ELF-1 (cell line): ENCODE measurements around the gene FRMD4A.
A peak's percentile ranks its signal among the peaks of the same experiment; 100 is the strongest.

Source experiments
- DNase-seq: peaks from one replicate; pipeline ENCODE4 v3.0.0-alpha.2; 2016; ENCODE audit warnings: low read depth, low spot score

Gene FRMD4A

GRCh38 chr10:14017467-14017866, 313.3 kb downstream of the FRMD4A start:
- DNase-seq = no peak

DNA sequence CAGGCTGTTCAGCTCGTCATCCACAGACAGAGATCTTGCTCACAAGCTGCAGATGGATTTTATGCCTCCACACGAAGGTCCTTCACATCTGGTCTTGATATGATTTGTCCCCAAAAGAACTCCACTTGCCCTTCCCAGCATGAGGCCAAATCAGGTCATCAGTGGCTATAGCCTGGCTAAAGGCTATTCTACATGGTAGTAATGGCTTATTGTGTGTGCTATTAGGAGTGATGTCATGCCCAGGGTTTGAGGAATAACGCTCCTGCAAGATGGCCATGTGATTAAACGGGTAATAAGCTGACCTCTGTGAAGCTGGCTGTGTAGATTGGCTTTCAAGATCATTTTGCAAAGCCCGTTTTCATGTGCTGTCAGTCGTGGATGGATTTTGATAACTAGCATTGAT, 313.8 kb downstream of the FRMD4A start:
- no peak for DNase-seq

DNA sequence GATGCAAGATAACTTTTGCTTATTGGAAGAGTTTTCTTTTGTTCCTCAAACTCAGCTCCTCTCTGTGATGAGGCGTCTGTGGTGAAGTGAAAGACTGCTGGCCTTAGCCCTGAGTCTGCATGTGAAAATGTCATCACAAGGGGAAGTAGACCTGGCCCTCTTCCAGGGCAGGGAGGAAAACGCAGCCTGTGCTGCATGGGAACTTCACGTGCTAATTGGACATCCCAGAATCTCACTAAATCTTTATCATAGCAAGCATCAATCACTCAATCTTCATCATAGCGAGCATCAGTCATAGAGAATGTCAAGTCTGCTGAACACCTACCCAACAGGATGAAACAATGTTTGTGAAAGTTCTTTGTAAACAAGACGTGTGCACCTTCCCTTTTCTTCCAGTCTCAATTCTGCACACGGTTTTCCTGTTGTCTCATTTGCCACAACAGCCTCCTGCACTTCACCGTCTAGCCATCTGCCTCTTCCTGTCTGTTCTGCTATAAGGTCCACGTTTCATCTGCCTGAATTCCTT, 314.6 kb downstream of the FRMD4A start:
- no peak for DNase-seq

DNA sequence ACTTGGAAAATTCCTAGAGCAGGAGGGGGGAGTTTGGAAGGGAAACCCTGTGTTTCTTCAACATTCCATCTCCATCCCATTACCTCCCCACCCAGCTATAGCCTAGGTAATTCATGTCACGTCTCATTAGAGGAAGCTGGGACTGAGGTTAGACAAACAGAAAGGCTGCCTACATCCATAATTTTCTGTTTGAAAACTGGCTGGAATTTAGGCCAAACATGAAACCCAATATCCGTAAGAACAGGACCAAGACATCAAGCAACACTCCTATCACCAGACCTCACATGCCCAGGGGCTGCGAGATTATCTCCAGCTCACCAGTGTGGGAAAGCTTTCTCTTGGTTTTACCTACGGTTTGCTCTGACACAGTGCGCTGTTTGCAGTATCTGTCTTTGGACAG, 316.3 kb downstream of the FRMD4A start:
- DNase-seq = peak; percentile 43

- DNase-seq = no peak
Observed at GRCh38 chr10:14010769-14011574, 319.8 kb downstream of the FRMD4A start.

GRCh38 chr10:14010101-14010558, 320.6 kb downstream of the FRMD4A start:
- DNase-seq = no peak

- no peak for DNase-seq
Observed at GRCh38 chr10:14009371-14010100, 321.2 kb downstream of the FRMD4A start.

DNA sequence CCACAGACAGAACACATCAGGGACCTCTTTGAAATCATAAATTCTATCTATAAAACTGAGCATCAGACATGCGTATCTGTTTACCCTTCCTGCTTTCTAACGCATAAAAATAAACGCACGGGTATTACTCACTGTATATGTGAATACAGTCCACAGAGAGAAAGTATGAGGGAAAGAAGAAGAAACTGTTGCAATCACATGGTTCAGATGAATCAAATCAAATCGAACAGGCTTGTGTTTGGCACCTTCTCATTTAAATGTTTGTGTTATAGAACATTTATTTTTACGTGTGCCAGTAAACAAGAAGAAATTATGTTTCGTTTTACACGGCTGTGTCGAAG, 322.0 kb downstream of the FRMD4A start:
- no peak for DNase-seq

GRCh38 chr10:14004536-14004935, 326.2 kb downstream of the FRMD4A start:
- no peak for DNase-seq

- no peak for DNase-seq
Observed at GRCh38 chr10:14003517-14004184, 327.1 kb downstream of the FRMD4A start.

- DNase-seq = no peak
Observed at GRCh38 chr10:14001298-14002040, 329.3 kb downstream of the FRMD4A start.

DNA sequence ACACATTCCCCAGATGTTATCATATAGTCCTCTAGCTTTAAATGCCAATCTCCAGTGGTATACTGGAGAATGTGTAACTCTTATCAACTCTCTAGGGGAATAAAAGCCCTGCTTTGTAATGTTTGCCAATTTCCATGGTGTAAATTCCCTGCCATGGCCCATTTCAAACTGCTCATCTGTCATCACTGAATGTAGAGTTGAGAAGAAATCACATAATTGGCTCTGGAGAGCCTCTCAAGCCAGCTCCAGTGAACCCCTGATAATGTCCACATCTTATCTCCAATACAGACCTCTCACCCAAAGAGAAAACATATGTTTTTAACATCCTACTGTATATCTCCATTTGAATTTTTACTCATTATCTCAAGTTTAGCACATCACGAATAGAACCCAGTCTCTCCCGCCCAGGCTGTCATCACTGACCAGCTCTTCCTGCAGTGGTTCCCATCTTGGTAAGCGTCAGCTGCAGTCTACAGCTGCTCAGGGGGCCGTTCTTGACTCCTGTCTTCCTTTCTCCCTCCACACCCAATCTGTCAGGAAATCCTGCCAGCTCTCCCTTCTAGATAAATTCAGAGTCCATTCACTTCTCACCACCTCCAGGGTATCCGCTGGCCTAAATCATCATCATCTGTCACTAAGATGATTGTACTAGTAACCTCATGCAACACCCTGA, 332.4 kb downstream of the FRMD4A start:
- no peak for DNase-seq

DNA sequence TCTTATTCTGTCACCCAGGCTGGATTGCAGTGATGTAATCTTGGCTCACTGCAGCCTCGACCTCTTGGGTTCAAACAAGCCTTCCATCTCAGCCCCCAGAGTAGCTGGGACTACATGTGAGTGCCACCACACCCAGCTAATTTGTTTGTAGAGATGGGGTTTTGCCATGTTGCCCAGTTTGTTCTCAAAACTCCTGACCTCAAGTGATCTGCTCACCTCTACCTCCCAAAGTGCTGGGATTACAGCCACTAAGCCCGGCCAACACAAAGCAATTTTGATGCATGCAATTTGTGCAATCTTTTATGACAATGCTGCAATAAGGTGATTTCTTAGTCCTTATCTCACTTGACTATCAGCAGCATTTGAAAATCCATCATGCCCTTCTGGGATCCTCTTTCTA, 333.1 kb downstream of the FRMD4A start:
- no peak for DNase-seq

- DNase-seq = no peak
Observed at GRCh38 chr10:13994932-13995331, 335.8 kb downstream of the FRMD4A start.

- no peak for DNase-seq
Observed at GRCh38 chr10:13993673-13994089, 337.0 kb downstream of the FRMD4A start.

GRCh38 chr10:13993169-13993568, 337.6 kb downstream of the FRMD4A start:
- no peak for DNase-seq

DNA sequence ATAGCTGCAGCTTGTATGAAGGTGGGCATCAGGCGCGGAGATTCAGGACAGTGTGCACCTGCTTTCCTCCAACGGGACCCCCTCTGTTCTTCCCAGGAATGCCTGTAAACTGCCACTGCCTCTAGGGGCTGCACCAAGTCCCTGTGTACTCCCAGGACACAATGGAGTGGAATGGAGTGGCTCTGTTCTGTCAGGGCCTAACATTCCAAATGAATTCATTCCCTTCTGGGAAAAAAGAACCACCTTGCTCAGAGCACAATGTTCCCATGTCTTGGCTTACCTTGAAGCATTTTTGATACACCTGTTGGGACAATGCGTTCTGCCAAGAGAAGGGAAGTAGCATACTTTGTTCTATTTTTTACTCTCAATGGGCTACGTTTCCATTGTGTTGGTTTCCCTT, 339.4 kb downstream of the FRMD4A start:
- DNase-seq = no peak

DNA sequence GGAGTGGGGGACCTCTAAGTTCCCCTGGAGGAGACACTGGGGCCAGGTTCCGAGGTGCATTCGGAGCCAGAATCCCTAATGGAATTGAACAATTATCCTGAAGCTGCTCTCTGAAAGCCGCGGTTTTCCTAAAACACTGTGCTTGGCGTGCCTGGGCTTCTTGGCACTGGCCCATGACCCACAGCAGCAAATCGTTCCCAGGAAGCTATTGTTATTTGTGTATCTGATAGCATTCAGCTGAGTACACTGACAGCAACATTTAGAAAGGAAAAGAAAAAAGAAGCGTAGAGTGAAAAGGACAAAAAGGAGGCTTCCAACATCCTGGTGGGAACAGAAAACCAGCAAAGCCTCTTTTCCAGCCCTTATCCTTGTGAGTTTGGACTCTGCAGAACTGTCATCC, 339.8 kb downstream of the FRMD4A start:
- DNase-seq = no peak

DNA sequence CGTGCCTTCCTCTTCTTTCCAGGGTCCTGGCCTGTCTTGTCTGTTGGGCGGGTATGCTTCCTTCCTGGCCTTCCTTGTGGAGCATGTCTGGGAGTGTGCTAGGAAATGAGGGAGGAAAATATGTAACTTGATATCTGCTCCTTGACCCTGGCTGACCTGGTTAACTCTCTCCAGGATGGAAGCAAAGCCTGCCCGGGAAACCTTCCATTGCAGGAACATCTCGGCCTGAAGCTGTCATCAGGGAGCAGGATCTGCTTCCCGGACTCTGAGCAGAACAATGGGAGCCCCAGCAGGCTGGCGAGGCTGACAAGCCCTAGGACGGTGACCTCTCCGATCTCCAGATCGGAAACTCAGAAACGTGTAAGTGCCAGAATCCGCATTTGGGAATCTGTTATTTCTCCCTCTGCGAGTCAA, 340.3 kb downstream of the FRMD4A start:
- DNase-seq = peak; percentile 74

DNA sequence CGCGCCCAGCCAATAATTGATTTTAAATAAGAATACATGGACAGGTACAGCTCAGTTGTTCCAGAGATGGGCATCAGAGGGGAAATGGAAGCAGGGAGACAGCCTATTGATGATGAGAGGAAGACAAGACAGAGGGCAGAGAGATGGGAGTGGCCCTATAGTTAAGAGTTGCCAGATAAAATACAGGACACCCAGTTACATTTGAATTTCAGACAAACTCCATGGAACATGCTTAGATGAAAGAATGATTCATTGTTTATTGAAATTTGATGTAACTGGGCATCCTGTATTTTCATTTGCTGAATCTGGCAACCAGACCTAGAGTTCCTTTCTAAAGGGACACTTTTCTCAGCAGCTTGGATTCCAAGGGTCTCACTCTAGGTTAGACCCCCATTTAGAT, 341.1 kb downstream of the FRMD4A start:
- DNase-seq = no peak

- no peak for DNase-seq
Observed at GRCh38 chr10:13987446-13987845, 343.3 kb downstream of the FRMD4A start.
